GM23338 (cell line): ENCODE data around the gene IZUMO1.

ENCODE experiments used
- EZH2 ChIP-seq: fragments of 200-600 bp; sonication (generic); IDR thresholded peaks from one replicate; pipeline ENCODE4 v1.8.0; 2017; ENCODE audit warnings: antibody characterized with exemption, mild to moderate bottlenecking, low read depth; ENCODE audit not compliant: unreplicated experiment
- EZH2phosphoT487 ChIP-seq: fragments of 200-600 bp; sonication (generic); IDR thresholded peaks from one replicate; pipeline ENCODE4 v1.8.1; 2018; ENCODE audit warnings: antibody characterized with exemption; ENCODE audit not compliant: unreplicated experiment
- JUNB ChIP-seq: IDR thresholded peaks from one replicate; pipeline ENCODE4 v1.6.1; 2016; ENCODE audit warnings: antibody characterized with exemption; ENCODE audit not compliant: unreplicated experiment
- POLR2AphosphoS5 ChIP-seq: IDR thresholded peaks from 2 replicates; pipeline ENCODE4 v1.6.1; 2016; ENCODE audit warnings: antibody characterized with exemption, low read depth
- TF ChIP-seq, protein P1 (sequence below), 2 experiments: fragments of 200-600 bp in 1 of 2; sonication (generic) in 1 of 2; conservative IDR thresholded peaks; 2 replicates each; pipeline versions ENCODE4 v1.5.1 to v1.6.1; 2016 to 2017; ENCODE audit warnings: antibody characterized with exemption in 2 of 2, low read depth in 2 of 2, mild to moderate bottlenecking in 2 of 2, moderate library complexity in 1 of 2
- TF ChIP-seq, protein P2 (sequence below): fragments of 250-450 bp; sonication (Bioruptor Pico); IDR thresholded peaks from 2 replicates; pipeline ENCODE4 v1.5.0; 2020; ENCODE audit warnings: mild to moderate bottlenecking, moderate library complexity
- TF ChIP-seq, protein P3 (sequence below): IDR thresholded peaks from one replicate; pipeline ENCODE4 v1.6.1; 2018; ENCODE audit warnings: antibody characterized with exemption; ENCODE audit not compliant: unreplicated experiment

DNA sequence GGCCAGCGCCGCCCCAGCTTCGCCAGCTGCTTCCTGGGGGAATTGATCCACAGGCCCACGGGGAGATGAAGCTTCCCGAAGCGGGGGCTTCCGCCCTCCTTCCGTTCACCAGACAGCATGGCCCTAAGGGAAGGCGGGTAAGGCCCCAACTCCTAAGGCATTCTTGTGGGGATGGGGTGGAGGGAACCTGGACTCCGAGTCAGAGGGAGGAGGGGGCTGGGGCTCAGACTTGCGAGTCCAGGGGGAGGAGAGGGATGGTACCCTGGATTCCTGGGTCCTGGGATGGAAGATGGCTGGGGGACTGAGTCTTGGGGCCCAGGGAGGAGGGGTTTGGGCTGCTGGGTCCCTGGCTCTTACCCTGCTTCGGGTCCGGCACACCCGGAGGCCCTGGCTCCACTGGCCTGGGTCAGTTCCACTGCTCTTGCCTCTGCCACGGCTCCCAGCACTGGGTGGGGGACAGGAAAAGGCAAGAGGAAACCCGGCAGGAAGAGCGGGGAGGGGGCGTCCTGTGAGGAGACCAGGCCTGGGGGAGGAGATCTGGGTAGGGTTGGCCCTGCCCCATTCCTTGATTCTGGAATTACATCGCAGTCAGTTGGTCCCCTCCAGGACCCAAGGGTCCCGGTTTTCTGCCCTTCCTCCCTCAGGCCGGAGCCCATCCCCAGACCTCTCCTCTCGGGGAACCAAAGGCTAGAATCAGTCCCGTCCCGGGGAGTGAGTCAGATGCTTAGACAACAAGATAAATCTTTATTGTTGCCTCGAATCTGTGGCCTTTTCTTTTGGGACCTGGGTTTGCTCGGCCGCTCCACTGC lies 6.3 kb downstream of the IZUMO1 start, which contains the start of gene RASIP1:
- TF ChIP-seq, protein P1, sequence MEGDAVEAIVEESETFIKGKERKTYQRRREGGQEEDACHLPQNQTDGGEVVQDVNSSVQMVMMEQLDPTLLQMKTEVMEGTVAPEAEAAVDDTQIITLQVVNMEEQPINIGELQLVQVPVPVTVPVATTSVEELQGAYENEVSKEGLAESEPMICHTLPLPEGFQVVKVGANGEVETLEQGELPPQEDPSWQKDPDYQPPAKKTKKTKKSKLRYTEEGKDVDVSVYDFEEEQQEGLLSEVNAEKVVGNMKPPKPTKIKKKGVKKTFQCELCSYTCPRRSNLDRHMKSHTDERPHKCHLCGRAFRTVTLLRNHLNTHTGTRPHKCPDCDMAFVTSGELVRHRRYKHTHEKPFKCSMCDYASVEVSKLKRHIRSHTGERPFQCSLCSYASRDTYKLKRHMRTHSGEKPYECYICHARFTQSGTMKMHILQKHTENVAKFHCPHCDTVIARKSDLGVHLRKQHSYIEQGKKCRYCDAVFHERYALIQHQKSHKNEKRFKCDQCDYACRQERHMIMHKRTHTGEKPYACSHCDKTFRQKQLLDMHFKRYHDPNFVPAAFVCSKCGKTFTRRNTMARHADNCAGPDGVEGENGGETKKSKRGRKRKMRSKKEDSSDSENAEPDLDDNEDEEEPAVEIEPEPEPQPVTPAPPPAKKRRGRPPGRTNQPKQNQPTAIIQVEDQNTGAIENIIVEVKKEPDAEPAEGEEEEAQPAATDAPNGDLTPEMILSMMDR (conservative IDR thresholded peaks at IDR 0.05; ENCODE audit: low read depth in 2 of 2): no peak
- TF ChIP-seq EZH2phosphoT487 (no peak), JUNB (no peak), EZH2 (no peak), POLR2AphosphoS5 (no peak)
- TF ChIP-seq, protein P2, sequence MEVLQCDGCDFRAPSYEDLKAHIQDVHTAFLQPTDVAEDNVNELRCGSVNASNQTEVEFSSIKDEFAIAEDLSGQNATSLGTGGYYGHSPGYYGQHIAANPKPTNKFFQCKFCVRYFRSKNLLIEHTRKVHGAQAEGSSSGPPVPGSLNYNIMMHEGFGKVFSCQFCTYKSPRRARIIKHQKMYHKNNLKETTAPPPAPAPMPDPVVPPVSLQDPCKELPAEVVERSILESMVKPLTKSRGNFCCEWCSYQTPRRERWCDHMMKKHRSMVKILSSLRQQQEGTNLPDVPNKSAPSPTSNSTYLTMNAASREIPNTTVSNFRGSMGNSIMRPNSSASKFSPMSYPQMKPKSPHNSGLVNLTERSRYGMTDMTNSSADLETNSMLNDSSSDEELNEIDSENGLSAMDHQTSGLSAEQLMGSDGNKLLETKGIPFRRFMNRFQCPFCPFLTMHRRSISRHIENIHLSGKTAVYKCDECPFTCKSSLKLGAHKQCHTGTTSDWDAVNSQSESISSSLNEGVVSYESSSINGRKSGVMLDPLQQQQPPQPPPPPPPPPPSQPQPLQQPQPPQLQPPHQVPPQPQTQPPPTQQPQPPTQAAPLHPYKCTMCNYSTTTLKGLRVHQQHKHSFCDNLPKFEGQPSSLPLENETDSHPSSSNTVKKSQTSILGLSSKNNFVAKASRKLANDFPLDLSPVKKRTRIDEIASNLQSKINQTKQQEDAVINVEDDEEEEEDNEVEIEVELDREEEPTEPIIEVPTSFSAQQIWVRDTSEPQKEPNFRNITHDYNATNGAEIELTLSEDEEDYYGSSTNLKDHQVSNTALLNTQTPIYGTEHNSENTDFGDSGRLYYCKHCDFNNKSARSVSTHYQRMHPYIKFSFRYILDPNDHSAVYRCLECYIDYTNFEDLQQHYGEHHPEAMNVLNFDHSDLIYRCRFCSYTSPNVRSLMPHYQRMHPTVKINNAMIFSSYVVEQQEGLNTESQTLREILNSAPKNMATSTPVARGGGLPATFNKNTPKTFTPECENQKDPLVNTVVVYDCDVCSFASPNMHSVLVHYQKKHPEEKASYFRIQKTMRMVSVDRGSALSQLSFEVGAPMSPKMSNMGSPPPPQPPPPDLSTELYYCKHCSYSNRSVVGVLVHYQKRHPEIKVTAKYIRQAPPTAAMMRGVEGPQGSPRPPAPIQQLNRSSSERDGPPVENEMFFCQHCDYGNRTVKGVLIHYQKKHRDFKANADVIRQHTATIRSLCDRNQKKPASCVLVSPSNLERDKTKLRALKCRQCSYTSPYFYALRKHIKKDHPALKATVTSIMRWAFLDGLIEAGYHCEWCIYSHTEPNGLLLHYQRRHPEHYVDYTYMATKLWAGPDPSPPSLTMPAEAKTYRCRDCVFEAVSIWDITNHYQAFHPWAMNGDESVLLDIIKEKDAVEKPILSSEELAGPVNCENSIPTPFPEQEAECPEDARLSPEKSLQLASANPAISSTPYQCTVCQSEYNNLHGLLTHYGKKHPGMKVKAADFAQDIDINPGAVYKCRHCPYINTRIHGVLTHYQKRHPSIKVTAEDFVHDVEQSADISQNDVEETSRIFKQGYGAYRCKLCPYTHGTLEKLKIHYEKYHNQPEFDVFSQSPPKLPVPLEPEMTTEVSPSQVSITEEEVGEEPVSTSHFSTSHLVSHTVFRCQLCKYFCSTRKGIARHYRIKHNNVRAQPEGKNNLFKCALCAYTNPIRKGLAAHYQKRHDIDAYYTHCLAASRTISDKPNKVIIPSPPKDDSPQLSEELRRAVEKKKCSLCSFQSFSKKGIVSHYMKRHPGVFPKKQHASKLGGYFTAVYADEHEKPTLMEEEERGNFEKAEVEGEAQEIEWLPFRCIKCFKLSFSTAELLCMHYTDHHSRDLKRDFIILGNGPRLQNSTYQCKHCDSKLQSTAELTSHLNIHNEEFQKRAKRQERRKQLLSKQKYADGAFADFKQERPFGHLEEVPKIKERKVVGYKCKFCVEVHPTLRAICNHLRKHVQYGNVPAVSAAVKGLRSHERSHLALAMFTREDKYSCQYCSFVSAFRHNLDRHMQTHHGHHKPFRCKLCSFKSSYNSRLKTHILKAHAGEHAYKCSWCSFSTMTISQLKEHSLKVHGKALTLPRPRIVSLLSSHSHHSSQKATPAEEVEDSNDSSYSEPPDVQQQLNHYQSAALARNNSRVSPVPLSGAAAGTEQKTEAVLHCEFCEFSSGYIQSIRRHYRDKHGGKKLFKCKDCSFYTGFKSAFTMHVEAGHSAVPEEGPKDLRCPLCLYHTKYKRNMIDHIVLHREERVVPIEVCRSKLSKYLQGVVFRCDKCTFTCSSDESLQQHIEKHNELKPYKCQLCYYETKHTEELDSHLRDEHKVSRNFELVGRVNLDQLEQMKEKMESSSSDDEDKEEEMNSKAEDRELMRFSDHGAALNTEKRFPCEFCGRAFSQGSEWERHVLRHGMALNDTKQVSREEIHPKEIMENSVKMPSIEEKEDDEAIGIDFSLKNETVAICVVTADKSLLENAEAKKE (CRISPR knock-in tag): no peak
- TF ChIP-seq, protein P3, sequence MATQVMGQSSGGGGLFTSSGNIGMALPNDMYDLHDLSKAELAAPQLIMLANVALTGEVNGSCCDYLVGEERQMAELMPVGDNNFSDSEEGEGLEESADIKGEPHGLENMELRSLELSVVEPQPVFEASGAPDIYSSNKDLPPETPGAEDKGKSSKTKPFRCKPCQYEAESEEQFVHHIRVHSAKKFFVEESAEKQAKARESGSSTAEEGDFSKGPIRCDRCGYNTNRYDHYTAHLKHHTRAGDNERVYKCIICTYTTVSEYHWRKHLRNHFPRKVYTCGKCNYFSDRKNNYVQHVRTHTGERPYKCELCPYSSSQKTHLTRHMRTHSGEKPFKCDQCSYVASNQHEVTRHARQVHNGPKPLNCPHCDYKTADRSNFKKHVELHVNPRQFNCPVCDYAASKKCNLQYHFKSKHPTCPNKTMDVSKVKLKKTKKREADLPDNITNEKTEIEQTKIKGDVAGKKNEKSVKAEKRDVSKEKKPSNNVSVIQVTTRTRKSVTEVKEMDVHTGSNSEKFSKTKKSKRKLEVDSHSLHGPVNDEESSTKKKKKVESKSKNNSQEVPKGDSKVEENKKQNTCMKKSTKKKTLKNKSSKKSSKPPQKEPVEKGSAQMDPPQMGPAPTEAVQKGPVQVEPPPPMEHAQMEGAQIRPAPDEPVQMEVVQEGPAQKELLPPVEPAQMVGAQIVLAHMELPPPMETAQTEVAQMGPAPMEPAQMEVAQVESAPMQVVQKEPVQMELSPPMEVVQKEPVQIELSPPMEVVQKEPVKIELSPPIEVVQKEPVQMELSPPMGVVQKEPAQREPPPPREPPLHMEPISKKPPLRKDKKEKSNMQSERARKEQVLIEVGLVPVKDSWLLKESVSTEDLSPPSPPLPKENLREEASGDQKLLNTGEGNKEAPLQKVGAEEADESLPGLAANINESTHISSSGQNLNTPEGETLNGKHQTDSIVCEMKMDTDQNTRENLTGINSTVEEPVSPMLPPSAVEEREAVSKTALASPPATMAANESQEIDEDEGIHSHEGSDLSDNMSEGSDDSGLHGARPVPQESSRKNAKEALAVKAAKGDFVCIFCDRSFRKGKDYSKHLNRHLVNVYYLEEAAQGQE: no peak
